Measurements from ENCODE around the gene NGDN.

DNA sequence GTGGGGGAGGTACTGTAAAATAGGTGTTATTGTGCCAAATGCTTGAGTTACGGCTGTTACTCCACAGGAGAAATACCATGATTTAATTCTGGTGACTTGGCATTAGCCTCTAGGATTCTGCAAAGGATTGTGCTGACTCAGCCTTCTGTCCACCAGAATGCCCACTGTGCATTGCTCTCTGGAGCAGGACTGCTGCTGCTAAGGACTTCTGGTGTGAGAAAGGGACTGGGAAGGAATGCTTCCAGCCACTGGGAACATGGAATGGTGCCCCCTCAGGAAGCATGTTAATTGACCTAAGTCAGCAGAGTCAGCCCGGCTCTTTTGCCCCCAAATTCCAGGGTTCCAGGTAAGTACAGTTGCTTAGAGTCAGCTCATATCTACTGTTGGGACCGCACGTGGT, 49.2 kb downstream of the NGDN start:
- TF ChIP-seq POLR2AphosphoS5 (IDR thresholded peaks at IDR 0.05; ENCODE audit: low read depth, low read length) (no peak), TAF1 (IDR thresholded peaks at IDR 0.05; ENCODE audit: borderline replicate concordance, insufficient read depth, low read length) (no peak), SIN3A (IDR thresholded peaks at IDR 0.05; ENCODE audit: borderline replicate concordance, insufficient read depth, low read length) (no peak), FOXP2 (optimal IDR thresholded peaks at IDR 0.05; ENCODE audit: borderline replicate concordance, extremely low read depth, extremely low read length, insufficient read depth) (no peak)
- TF ChIP-seq, protein P1, sequence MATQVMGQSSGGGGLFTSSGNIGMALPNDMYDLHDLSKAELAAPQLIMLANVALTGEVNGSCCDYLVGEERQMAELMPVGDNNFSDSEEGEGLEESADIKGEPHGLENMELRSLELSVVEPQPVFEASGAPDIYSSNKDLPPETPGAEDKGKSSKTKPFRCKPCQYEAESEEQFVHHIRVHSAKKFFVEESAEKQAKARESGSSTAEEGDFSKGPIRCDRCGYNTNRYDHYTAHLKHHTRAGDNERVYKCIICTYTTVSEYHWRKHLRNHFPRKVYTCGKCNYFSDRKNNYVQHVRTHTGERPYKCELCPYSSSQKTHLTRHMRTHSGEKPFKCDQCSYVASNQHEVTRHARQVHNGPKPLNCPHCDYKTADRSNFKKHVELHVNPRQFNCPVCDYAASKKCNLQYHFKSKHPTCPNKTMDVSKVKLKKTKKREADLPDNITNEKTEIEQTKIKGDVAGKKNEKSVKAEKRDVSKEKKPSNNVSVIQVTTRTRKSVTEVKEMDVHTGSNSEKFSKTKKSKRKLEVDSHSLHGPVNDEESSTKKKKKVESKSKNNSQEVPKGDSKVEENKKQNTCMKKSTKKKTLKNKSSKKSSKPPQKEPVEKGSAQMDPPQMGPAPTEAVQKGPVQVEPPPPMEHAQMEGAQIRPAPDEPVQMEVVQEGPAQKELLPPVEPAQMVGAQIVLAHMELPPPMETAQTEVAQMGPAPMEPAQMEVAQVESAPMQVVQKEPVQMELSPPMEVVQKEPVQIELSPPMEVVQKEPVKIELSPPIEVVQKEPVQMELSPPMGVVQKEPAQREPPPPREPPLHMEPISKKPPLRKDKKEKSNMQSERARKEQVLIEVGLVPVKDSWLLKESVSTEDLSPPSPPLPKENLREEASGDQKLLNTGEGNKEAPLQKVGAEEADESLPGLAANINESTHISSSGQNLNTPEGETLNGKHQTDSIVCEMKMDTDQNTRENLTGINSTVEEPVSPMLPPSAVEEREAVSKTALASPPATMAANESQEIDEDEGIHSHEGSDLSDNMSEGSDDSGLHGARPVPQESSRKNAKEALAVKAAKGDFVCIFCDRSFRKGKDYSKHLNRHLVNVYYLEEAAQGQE (IDR thresholded peaks at IDR 0.05; ENCODE audit: insufficient read depth in 1 of 2, low read depth in 2 of 2, low read length in 2 of 2), result no peak

Data from PFSK-1 (cell line).